ENCODE data around the gene EMX2.
"Not testable (repeated sequence)": the region's sequence is repeated elsewhere in the genome, so short reads cannot be mapped to it uniquely, and the experiment has no call there.

Gene EMX2

GRCh38 chr10:117507081-117507480 lies 35.5 kb upstream of the EMX2 start:
- peaks cover 81% of the 10 kb centered on the region for H3K27me3 ChIP-seq (ENCODE audit: insufficient read depth, low read length)
- H3K4me3 ChIP-seq (ENCODE audit: low read depth, low read length); H2AFZ ChIP-seq (ENCODE audit: low read length, unreplicated experiment); H3K79me2 ChIP-seq (ENCODE audit: control insufficient read depth, insufficient read depth, low read length, unreplicated experiment); H3K36me3 ChIP-seq (ENCODE audit: insufficient read depth, low read length); H3K4me1 ChIP-seq (ENCODE audit: control insufficient read depth, insufficient read depth, low read length, unreplicated experiment); H3K27ac ChIP-seq (ENCODE audit: low read depth, low read length): not testable (repeated sequence)

GRCh38 chr10:117509573-117509972 lies 33.0 kb upstream of the EMX2 start:
- H3K4me3 ChIP-seq (ENCODE audit: low read depth, low read length), result no peak overlapping the region
- H3K27me3 ChIP-seq (ENCODE audit: insufficient read depth, low read length), result peaks cover 65% of the 10 kb centered on the region
- H2AFZ ChIP-seq (ENCODE audit: low read length, unreplicated experiment), result no peak overlapping the region
- no peaks in the 10 kb centered on the region for H3K4me1 ChIP-seq (ENCODE audit: control insufficient read depth, insufficient read depth, low read length, unreplicated experiment)
- H3K79me2 ChIP-seq (ENCODE audit: control insufficient read depth, insufficient read depth, low read length, unreplicated experiment), result no peaks in the 10 kb centered on the region
- no peak overlapping the region for H3K27ac ChIP-seq (ENCODE audit: low read depth, low read length)
- H3K36me3 ChIP-seq (ENCODE audit: insufficient read depth, low read length), result no peaks in the 10 kb centered on the region

- no peaks in the 10 kb centered on the region for H3K36me3 ChIP-seq (ENCODE audit: insufficient read depth, low read length)
- no peaks in the 10 kb centered on the region for H3K4me1 ChIP-seq (ENCODE audit: control insufficient read depth, insufficient read depth, low read length, unreplicated experiment)
- H3K27ac ChIP-seq (ENCODE audit: low read depth, low read length), result no peak overlapping the region
- no peak overlapping the region for H3K4me3 ChIP-seq (ENCODE audit: low read depth, low read length)
- peaks cover 65% of the 10 kb centered on the region for H3K27me3 ChIP-seq (ENCODE audit: insufficient read depth, low read length)
- H2AFZ ChIP-seq (ENCODE audit: low read length, unreplicated experiment), result no peak overlapping the region
- no peaks in the 10 kb centered on the region for H3K79me2 ChIP-seq (ENCODE audit: control insufficient read depth, insufficient read depth, low read length, unreplicated experiment)
Measured at GRCh38 chr10:117511601-117512390, 30.8 kb upstream of the EMX2 start.

- Histone ChIP-seq H3K79me2 (ENCODE audit: control insufficient read depth, insufficient read depth, low read length, unreplicated experiment) (no peaks in the 10 kb centered on the region), H3K4me1 (ENCODE audit: control insufficient read depth, insufficient read depth, low read length, unreplicated experiment) (no peaks in the 10 kb centered on the region), H3K27ac (ENCODE audit: low read depth, low read length) (no peak overlapping the region), H3K36me3 (ENCODE audit: insufficient read depth, low read length) (no peaks in the 10 kb centered on the region), H2AFZ (ENCODE audit: low read length, unreplicated experiment) (no peak overlapping the region), H3K27me3 (ENCODE audit: insufficient read depth, low read length) (peaks cover 68% of the 10 kb centered on the region), H3K4me3 (ENCODE audit: low read depth, low read length) (no peak overlapping the region)
Measured at GRCh38 chr10:117514971-117515370, 27.6 kb upstream of the EMX2 start.

GRCh38 chr10:117516681-117517080 lies 25.9 kb upstream of the EMX2 start:
- peaks cover 74% of the 10 kb centered on the region for H3K27me3 ChIP-seq (ENCODE audit: insufficient read depth, low read length)
- H3K36me3 ChIP-seq (ENCODE audit: insufficient read depth, low read length), result no peaks in the 10 kb centered on the region
- H2AFZ ChIP-seq (ENCODE audit: low read length, unreplicated experiment), result no peak overlapping the region
- H3K4me3 ChIP-seq (ENCODE audit: low read depth, low read length), result no peak overlapping the region
- no peaks in the 10 kb centered on the region for H3K4me1 ChIP-seq (ENCODE audit: control insufficient read depth, insufficient read depth, low read length, unreplicated experiment)
- no peaks in the 10 kb centered on the region for H3K79me2 ChIP-seq (ENCODE audit: control insufficient read depth, insufficient read depth, low read length, unreplicated experiment)
- no peak overlapping the region for H3K27ac ChIP-seq (ENCODE audit: low read depth, low read length)

- no peaks in the 10 kb centered on the region for H3K4me1 ChIP-seq (ENCODE audit: control insufficient read depth, insufficient read depth, low read length, unreplicated experiment)
Measured at GRCh38 chr10:117518246-117518645, 24.3 kb upstream of the EMX2 start.

GRCh38 chr10:117519286-117519685 lies 23.3 kb upstream of the EMX2 start:
- H3K27ac ChIP-seq (ENCODE audit: low read depth, low read length), result no peak overlapping the region
- no peaks in the 10 kb centered on the region for H3K79me2 ChIP-seq (ENCODE audit: control insufficient read depth, insufficient read depth, low read length, unreplicated experiment)
- H3K27me3 ChIP-seq (ENCODE audit: insufficient read depth, low read length), result peaks cover 92% of the 10 kb centered on the region
- H3K4me3 ChIP-seq (ENCODE audit: low read depth, low read length), result no peak overlapping the region
- no peaks in the 10 kb centered on the region for H3K36me3 ChIP-seq (ENCODE audit: insufficient read depth, low read length)
- no peaks in the 10 kb centered on the region for H3K4me1 ChIP-seq (ENCODE audit: control insufficient read depth, insufficient read depth, low read length, unreplicated experiment)
- H2AFZ ChIP-seq (ENCODE audit: low read length, unreplicated experiment), result no peak overlapping the region

More at GRCh38 chr10:117518246-117518645, 24.3 kb upstream of the EMX2 start:
- no peak overlapping the region for H3K27ac ChIP-seq (ENCODE audit: low read depth, low read length)
- H3K36me3 ChIP-seq (ENCODE audit: insufficient read depth, low read length), result no peaks in the 10 kb centered on the region
- no peak overlapping the region for H3K4me3 ChIP-seq (ENCODE audit: low read depth, low read length)
- H2AFZ ChIP-seq (ENCODE audit: low read length, unreplicated experiment), result no peak overlapping the region
- H3K27me3 ChIP-seq (ENCODE audit: insufficient read depth, low read length), result peaks cover 84% of the 10 kb centered on the region
- no peaks in the 10 kb centered on the region for H3K79me2 ChIP-seq (ENCODE audit: control insufficient read depth, insufficient read depth, low read length, unreplicated experiment)

- peaks cover 88% of the 10 kb centered on the region for H3K27me3 ChIP-seq (ENCODE audit: insufficient read depth, low read length)
- no peaks in the 10 kb centered on the region for H3K4me1 ChIP-seq (ENCODE audit: control insufficient read depth, insufficient read depth, low read length, unreplicated experiment)
- H3K4me3 ChIP-seq (ENCODE audit: low read depth, low read length), result no peak overlapping the region
- no peak overlapping the region for H2AFZ ChIP-seq (ENCODE audit: low read length, unreplicated experiment)
- H3K27ac ChIP-seq (ENCODE audit: low read depth, low read length), result no peak overlapping the region
- no peaks in the 10 kb centered on the region for H3K36me3 ChIP-seq (ENCODE audit: insufficient read depth, low read length)
- no peaks in the 10 kb centered on the region for H3K79me2 ChIP-seq (ENCODE audit: control insufficient read depth, insufficient read depth, low read length, unreplicated experiment)
Measured at GRCh38 chr10:117519879-117520278, 22.7 kb upstream of the EMX2 start.

GRCh38 chr10:117530791-117531190 lies 11.8 kb upstream of the EMX2 start:
- Histone ChIP-seq H3K79me2 (ENCODE audit: control insufficient read depth, insufficient read depth, low read length, unreplicated experiment) (no peaks in the 10 kb centered on the region), H3K4me1 (ENCODE audit: control insufficient read depth, insufficient read depth, low read length, unreplicated experiment) (no peaks in the 10 kb centered on the region), H3K27me3 (ENCODE audit: insufficient read depth, low read length) (peaks cover 80% of the 10 kb centered on the region), H3K36me3 (ENCODE audit: insufficient read depth, low read length) (no peaks in the 10 kb centered on the region), H3K27ac (ENCODE audit: low read depth, low read length) (no peak overlapping the region), H2AFZ (ENCODE audit: low read length, unreplicated experiment) (no peak overlapping the region), H3K4me3 (ENCODE audit: low read depth, low read length) (no peak overlapping the region)

GRCh38 chr10:117531371-117532002 lies 11.1 kb upstream of the EMX2 start:
- Histone ChIP-seq H3K4me1 (ENCODE audit: control insufficient read depth, insufficient read depth, low read length, unreplicated experiment) (no peaks in the 10 kb centered on the region), H3K27ac (ENCODE audit: low read depth, low read length) (no peak overlapping the region), H3K27me3 (ENCODE audit: insufficient read depth, low read length) (peaks cover 86% of the 10 kb centered on the region), H3K4me3 (ENCODE audit: low read depth, low read length) (no peak overlapping the region), H2AFZ (ENCODE audit: low read length, unreplicated experiment) (no peak overlapping the region), H3K36me3 (ENCODE audit: insufficient read depth, low read length) (no peaks in the 10 kb centered on the region), H3K79me2 (ENCODE audit: control insufficient read depth, insufficient read depth, low read length, unreplicated experiment) (no peaks in the 10 kb centered on the region)

GRCh38 chr10:117532003-117532385 lies 10.6 kb upstream of the EMX2 start:
- H3K36me3 ChIP-seq (ENCODE audit: insufficient read depth, low read length), result no peaks in the 10 kb centered on the region
- no peak overlapping the region for H2AFZ ChIP-seq (ENCODE audit: low read length, unreplicated experiment)
- H3K4me3 ChIP-seq (ENCODE audit: low read depth, low read length), result no peak overlapping the region
- H3K79me2 ChIP-seq (ENCODE audit: control insufficient read depth, insufficient read depth, low read length, unreplicated experiment), result no peaks in the 10 kb centered on the region
- peaks cover 87% of the 10 kb centered on the region for H3K27me3 ChIP-seq (ENCODE audit: insufficient read depth, low read length)
- no peaks in the 10 kb centered on the region for H3K4me1 ChIP-seq (ENCODE audit: control insufficient read depth, insufficient read depth, low read length, unreplicated experiment)
- H3K27ac ChIP-seq (ENCODE audit: low read depth, low read length), result no peak overlapping the region

Measured in ACC112 (cell line).